Activated T-helper 17 cell treated with anti-CD3 and anti-CD28 coated beads, Interleukin-2, amount 50 U/mL, for 72 hours (primary cell): ENCODE results near the gene CAMK2G. TPM values are rescaled to one million over a fixed set of nuclear protein-coding genes. Genes with fewer than 3 reads are reported as not detected.
"Not testable (repeated sequence)": the region's sequence is repeated elsewhere in the genome, so short reads cannot be mapped to it uniquely, and the experiment has no call there.

Experiments used
- ATAC-seq: fragments of 150-1000 bp; cut with Tn5 transposase; replicated peaks from 2 replicates; pipeline ENCODE4 v1.10.0; 2021; ENCODE audit warnings: mild to moderate bottlenecking, moderate library complexity
- H3K27ac Mint-ChIP-seq: one replicate; pipeline ENCODE4 v1.8.0; 2022; ENCODE audit warnings: mixed read lengths
- H3K27me3 Mint-ChIP-seq: one replicate; pipeline ENCODE4 v1.8.0; 2022; ENCODE audit warnings: mixed read lengths
- H3K36me3 Mint-ChIP-seq: one replicate; pipeline ENCODE4 v1.8.0; 2022; ENCODE audit warnings: low read depth, mild to moderate bottlenecking, mixed read lengths
- H3K4me1 Mint-ChIP-seq: one replicate; pipeline ENCODE4 v1.8.0; 2022; ENCODE audit warnings: mixed read lengths
- H3K4me3 Mint-ChIP-seq: one replicate; pipeline ENCODE4 v1.8.0; 2022; ENCODE audit warnings: mild to moderate bottlenecking, mixed read lengths
- H3K9me3 Mint-ChIP-seq: one replicate; pipeline ENCODE4 v1.8.0; 2022; ENCODE audit warnings: mixed read lengths
- total RNA-seq, 2 donors: library from RNA; stranded (reverse); gene quantifications; one replicate each; pipeline ENCODE4 v1.2.3, GENCODE V29; 2022

Gene CAMK2G
- total RNA-seq, 2 donors from 2014 or later: 19.5 to 23.2 TPM

DNA sequence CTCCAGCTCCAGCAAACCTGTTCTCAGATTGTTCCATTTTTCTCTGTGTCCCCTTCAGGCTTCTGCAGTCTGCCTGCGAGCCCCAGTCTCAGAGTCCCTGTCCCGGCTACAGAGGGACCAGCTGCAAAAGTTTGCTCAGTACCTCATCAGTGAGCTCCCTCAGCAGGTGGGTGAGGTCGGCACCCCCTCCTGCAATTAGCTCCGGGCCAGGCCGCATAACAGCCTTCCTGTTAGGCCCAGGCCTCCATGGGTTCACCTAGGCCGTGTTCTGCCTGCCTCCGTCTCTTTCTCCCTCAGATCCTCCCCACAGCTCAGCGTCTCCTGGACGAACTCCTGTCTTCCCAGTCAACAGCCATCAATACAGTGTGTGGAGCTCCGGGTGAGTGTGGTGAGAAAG, 84.7 kb downstream of the CAMK2G start:
- H3K4me3 Mint-ChIP-seq: no peak overlapping the region
- ATAC-seq: no peak
- H3K4me1 Mint-ChIP-seq: peaks cover 5% of the 10 kb centered on the region
- H3K36me3 Mint-ChIP-seq: peaks cover 69% of the 10 kb centered on the region
- no peak overlapping the region for H3K27ac Mint-ChIP-seq
- H3K27me3 Mint-ChIP-seq: no peaks in the 10 kb centered on the region
- no peaks in the 10 kb centered on the region for H3K9me3 Mint-ChIP-seq

DNA sequence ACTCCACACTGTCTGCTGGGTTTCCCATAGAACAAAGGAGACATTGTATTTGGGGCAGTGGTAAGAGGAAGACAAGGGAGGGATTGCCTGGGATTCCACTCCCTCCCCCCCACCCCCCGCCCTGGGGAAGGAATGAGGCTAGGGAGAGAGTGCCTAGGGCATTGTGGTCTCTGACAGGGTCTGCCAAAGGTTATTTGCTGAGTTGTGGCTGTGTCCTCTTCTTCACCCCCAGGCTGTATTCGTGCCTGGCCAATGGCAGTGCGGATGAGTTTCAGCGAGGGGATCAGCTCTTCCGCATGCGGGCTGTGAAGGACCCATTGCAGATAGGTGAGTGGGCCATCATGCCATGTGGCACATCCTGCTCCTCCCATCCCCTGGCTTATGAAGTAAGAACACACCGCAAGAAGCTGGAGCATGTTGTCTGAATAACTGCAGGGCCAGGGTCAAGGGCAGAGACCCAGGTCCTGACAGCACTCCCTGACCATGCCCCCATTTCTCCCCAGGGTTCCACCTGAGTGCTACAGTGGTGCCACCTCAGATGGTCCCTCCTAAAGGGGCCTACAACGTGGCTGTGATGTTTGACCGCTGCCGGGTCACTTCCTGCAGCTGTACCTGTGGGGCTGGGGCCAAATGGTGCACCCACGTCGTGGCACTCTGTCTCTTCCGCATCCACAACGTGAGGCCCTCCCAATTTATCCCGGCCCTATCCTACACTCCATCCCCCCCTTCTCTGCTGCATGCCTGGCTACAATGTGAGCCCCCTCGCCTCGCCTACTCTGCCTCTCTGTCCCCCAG, 85.3 kb downstream of the CAMK2G start:
- Mint-ChIP-seq H3K4me3 (no peak overlapping the region), H3K27ac (no peak overlapping the region), H3K36me3 (peaks cover 63% of the 10 kb centered on the region), H3K27me3 (no peaks in the 10 kb centered on the region), H3K9me3 (no peaks in the 10 kb centered on the region), H3K4me1 (peaks cover 5% of the 10 kb centered on the region)
- no peak for ATAC-seq

DNA sequence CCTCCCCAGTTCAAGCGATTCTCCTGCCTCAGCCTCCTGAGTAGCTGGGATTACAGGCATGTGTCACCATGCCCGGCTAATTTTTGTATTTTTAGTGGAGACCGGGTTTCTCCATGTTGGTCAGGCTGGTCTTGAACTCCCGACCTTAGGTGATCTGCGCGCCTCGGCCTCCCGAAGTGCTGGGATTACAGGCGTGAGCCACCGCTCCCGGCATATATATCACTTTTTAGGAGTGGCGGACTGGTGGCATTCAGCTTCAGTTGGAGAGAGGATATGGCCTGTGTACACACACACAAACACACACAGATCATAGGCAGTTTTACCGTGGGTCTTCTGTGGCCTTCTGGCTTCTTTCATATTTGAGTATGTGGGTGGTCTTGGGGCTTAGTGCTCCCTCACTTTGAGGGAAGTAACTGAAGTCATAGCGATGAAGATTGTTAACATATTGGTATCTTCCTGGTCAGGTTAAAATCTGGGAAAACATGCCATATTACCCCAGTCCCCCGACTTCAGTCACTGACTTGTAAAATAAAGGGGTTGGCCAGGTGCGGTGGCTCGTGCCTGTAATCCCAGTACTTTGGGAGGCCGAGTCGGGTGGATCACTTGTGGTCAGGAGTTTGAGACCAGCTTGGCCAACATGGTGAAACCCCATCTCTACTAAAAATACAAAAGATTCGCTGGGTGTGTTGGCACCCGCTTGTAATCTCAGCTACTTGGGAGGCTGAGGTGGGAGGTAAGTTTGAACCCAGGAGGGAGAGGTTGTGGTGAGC, 87.1 kb downstream of the CAMK2G start:
- H3K27ac Mint-ChIP-seq, H3K9me3 Mint-ChIP-seq, H3K27me3 Mint-ChIP-seq, ATAC-seq, H3K4me1 Mint-ChIP-seq: not testable (repeated sequence)
- H3K4me3 Mint-ChIP-seq: peak overlapping the region; percentile 93
- H3K36me3 Mint-ChIP-seq: peaks cover 59% of the 10 kb centered on the region

GRCh38 chr10:73786512-73786885, 87.9 kb downstream of the CAMK2G start:
- peak overlapping the region; percentile 93 for H3K27ac Mint-ChIP-seq
- H3K4me1 Mint-ChIP-seq: peaks cover 5% of the 10 kb centered on the region
- no peak for ATAC-seq
- no peaks in the 10 kb centered on the region for H3K27me3 Mint-ChIP-seq
- H3K4me3 Mint-ChIP-seq: peak overlapping the region; percentile 93
- H3K9me3 Mint-ChIP-seq: no peaks in the 10 kb centered on the region
- peaks cover 62% of the 10 kb centered on the region for H3K36me3 Mint-ChIP-seq

DNA sequence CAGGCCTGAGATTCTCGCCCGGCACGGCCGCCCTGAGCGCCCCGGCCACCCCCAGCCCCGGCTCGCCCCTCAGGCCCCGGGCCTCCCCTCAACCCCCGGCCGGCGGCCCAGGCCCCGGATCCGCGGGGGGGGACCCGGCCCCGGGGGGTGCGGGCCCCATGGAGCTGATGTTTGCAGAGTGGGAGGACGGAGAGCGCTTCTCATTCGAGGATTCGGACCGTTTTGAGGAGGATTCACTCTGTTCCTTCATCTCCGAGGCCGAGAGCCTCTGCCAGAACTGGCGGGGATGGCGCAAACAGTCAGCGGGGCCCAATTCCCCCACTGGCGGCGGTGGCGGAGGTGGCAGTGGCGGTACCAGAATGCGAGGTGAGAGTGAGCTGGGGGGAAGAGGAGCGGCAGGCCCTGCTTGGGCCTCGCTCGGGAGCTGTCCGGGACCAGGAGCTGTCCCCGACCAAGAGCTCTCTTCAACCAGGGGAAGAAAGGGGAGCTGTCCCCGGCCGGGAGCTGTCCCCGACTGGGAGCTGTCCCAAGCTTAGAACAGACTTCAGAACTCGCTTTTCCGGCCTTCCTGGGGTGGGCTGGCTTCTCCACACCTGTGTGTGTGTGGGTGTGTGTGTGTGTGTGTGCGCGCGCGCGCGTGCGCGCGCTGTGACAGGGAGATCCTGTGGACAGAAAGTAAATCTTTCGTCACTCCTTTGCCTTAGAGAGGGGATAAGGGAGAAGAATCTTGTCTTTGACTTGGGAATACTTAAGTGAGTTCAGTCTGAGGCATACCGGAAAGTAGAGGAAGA, 88.4 kb downstream of the CAMK2G start:
- peak overlapping the region; percentile 93 for H3K4me3 Mint-ChIP-seq
- peak; percentile 15 for ATAC-seq
- no peaks in the 10 kb centered on the region for H3K9me3 Mint-ChIP-seq
- peak overlapping the region; percentile 93 for H3K27ac Mint-ChIP-seq
- no peaks in the 10 kb centered on the region for H3K27me3 Mint-ChIP-seq
- H3K4me1 Mint-ChIP-seq: peaks cover 5% of the 10 kb centered on the region
- H3K36me3 Mint-ChIP-seq: peaks cover 59% of the 10 kb centered on the region

GRCh38 chr10:73785211-73785720, 89.1 kb downstream of the CAMK2G start, which contains the start of gene ZSWIM8:
Gene ZSWIM8 (plus strand): TSS chr10:73785606. CDS start chr10:73785879, 273 bp downstream.
- peaks cover 12% of the 10 kb centered on the region for H3K4me1 Mint-ChIP-seq
- H3K36me3 Mint-ChIP-seq: peaks cover 59% of the 10 kb centered on the region
- no peaks in the 10 kb centered on the region for H3K27me3 Mint-ChIP-seq
- peak; percentile 87 for ATAC-seq
- H3K9me3 Mint-ChIP-seq: no peaks in the 10 kb centered on the region
- peak within 1 kb of the TSS; percentile 93 for H3K27ac Mint-ChIP-seq
- peak within 1 kb of the TSS; percentile 93 for H3K4me3 Mint-ChIP-seq

DNA sequence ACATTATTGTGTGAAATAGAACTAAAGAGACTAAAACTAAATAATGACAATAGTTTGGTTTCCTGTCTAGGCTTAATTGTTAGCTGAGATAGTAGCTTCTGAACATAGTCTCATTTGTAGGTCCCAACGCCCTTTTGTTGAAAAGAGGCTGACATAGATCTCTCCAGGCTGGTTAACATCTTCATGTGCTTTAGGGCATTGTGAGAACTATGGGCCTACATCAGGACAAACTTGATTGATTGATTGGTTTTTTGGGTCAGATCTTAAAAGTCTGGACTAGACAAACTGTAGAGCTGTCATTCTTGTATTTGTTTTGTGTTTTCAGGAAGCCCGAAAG, 91.6 kb downstream of the CAMK2G start:
- Mint-ChIP-seq H3K27ac (peak overlapping the region; percentile 96), H3K4me1 (peaks cover 20% of the 10 kb centered on the region), H3K4me3 (peak overlapping the region; percentile 93), H3K27me3 (no peaks in the 10 kb centered on the region), H3K9me3 (no peaks in the 10 kb centered on the region), H3K36me3 (peaks cover 73% of the 10 kb centered on the region)
- no peak for ATAC-seq

GRCh38 chr10:73781879-73782748, 92.2 kb downstream of the CAMK2G start, which contains the start of gene CHCHD1:
Gene CHCHD1 (plus strand): TSS chr10:73782048. CDS start chr10:73782076, 28 bp downstream.
- Mint-ChIP-seq H3K27me3 (no peaks in the 10 kb centered on the region), H3K36me3 (peaks cover 79% of the 10 kb centered on the region), H3K27ac (peak within 1 kb of the TSS; percentile 96), H3K9me3 (no peaks in the 10 kb centered on the region), H3K4me3 (peak within 1 kb of the TSS; percentile 93), H3K4me1 (peaks cover 20% of the 10 kb centered on the region)
- ATAC-seq: peak; percentile 77

DNA sequence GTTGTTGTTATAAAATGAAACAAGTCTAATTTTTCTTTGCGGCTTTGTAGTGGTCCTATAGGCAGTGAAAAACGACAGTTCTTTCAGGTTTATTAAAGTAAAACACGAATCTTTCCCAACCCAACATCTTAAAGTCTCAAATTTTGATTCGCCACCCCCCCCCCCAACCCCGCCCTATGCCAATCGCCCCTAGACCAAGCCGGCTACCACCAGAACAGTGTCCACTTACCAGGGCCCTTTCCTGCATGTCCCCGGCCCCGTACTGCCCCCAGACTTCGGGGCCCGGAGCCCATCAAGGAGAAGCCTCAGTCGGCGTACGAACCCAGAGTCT, 92.8 kb downstream of the CAMK2G start:
- ATAC-seq: peak; percentile 10
- Mint-ChIP-seq H3K9me3 (no peaks in the 10 kb centered on the region), H3K4me3 (peak overlapping the region; percentile 93), H3K27ac (peak overlapping the region; percentile 96), H3K27me3 (no peaks in the 10 kb centered on the region), H3K36me3 (peaks cover 83% of the 10 kb centered on the region), H3K4me1 (peaks cover 20% of the 10 kb centered on the region)

DNA sequence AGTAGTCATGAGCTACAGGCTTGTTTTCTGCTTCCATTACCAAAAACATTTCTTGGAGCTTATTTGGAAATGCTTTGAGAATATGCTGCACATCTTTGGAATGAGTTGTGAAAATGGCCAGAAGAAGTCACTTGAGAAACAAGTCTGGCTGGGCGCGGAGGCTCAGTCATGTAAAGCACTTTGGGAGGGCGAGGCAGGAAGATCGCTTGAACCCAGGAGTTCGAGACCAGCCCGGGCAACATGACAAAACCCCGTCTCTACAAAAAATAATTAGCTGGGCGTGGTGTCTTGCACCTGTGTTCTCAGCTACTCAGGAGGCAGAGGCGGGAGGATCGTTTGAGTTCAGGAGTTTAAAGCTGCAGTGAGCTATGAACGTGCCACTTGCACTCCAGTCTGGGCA, 93.4 kb downstream of the CAMK2G start:
- H3K4me1 Mint-ChIP-seq: peaks cover 15% of the 10 kb centered on the region
- peak overlapping the region; percentile 93 for H3K4me3 Mint-ChIP-seq
- peaks cover 83% of the 10 kb centered on the region for H3K36me3 Mint-ChIP-seq
- no peak for ATAC-seq
- H3K27me3 Mint-ChIP-seq: no peaks in the 10 kb centered on the region
- H3K9me3 Mint-ChIP-seq: no peaks in the 10 kb centered on the region
- H3K27ac Mint-ChIP-seq: peak overlapping the region; percentile 96

DNA sequence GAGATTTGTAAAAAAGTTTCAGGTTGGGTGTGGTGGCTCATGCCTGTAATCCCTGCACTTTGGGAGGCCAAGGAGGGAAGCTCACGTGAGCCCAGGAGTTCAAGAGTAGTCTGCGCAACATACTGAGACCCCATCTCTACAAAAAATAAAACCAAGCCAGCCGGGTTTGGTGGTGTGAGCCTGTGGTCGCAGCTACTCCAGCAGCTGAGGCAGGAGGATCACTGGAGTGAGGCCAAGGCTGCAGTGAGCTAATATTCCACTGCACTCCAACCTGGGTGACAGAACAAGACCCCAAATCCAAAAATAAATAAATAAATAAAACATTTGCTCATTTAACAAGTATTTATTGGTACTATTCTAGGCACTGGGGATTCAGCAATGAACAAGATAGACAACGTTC, 94.1 kb downstream of the CAMK2G start:
- ATAC-seq: no peak
- H3K4me3 Mint-ChIP-seq: peak overlapping the region; percentile 93
- H3K27me3 Mint-ChIP-seq: no peaks in the 10 kb centered on the region
- H3K4me1 Mint-ChIP-seq: peaks cover 22% of the 10 kb centered on the region
- H3K27ac Mint-ChIP-seq: peak overlapping the region; percentile 96
- H3K9me3 Mint-ChIP-seq: no peaks in the 10 kb centered on the region
- peaks cover 86% of the 10 kb centered on the region for H3K36me3 Mint-ChIP-seq

GRCh38 chr10:73779539-73780197, 94.7 kb downstream of the CAMK2G start:
- no peak for ATAC-seq

DNA sequence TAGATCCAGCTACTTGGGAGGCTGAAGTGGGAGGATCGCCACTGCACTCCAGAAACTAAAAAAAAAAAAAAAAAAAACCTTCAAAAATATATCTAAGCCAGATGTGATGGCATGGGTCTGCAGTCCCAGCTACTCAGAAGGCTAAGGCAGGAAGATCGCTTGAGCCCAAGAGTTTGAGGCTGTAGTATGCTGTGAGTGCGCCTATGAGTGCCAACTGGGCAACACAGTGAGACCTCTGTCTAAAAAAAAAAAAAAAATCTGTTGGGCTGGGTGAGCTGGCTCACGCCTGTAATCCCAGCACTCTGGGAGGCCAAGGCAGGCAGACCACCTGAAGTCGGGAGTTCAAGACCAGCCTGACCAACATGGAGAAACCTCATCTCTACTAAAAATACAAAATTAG, 95.3 kb downstream of the CAMK2G start:
- Mint-ChIP-seq H3K4me3 (no peak overlapping the region), H3K36me3 (peaks cover 94% of the 10 kb centered on the region), H3K4me1 (peaks cover 24% of the 10 kb centered on the region), H3K27ac (no peak overlapping the region), H3K9me3 (no peaks in the 10 kb centered on the region), H3K27me3 (no peaks in the 10 kb centered on the region)
- no peak for ATAC-seq

More at GRCh38 chr10:73779539-73780197, 94.7 kb downstream of the CAMK2G start:
- peaks cover 87% of the 10 kb centered on the region for H3K36me3 Mint-ChIP-seq
- peaks cover 24% of the 10 kb centered on the region for H3K4me1 Mint-ChIP-seq
- H3K9me3 Mint-ChIP-seq: no peaks in the 10 kb centered on the region
- peak overlapping the region; percentile 93 for H3K4me3 Mint-ChIP-seq
- H3K27me3 Mint-ChIP-seq: no peaks in the 10 kb centered on the region
- H3K27ac Mint-ChIP-seq: peak overlapping the region; percentile 96
